ENCODE results near the gene AKAP6. TPM values are rescaled to one million over a fixed set of nuclear protein-coding genes. Genes with fewer than 3 reads are reported as not detected.
A peak's percentile ranks its signal among the peaks of the same experiment; 100 is the strongest.

Gene AKAP6
- total and polyA plus RNA-seq, 2 of the 8 experiments (the other 6 are each of a cell fraction or from before 2014, with no cell fraction given), result 0.09 to 0.89 TPM

DNA sequence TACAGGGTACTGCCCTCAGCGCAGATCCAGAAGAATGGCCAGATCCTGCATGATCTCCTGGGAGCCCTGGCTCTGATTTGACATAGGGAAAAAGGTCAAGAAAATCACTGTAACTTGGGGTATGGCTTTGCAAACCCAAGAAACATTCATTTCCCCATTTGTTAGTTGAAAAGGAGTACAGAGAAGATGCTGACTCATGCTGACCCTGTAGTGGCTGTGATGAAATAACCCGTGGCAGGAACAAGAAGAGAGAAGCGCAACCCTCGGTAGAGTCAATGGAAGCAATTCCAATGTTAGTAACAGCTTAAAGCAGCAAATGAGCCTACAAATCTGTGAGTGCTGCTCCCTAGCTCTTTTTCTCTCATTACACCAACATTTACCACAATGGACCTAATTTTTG, 328.0 kb downstream of the AKAP6 start:
- DNase-seq (ENCODE audit: low read depth in 1 of 2, low spot score in 2 of 2), result no peak
- no peaks in the 10 kb centered on the region for H3K79me1 ChIP-seq (ENCODE audit: low read depth, low read length)
- H2BK12ac ChIP-seq (ENCODE audit: low read depth, low read length), result no peak overlapping the region
- H2BK20ac ChIP-seq (ENCODE audit: low read length), result no peak overlapping the region
- CTCF ChIA-PET (ENCODE audit: partially characterized antibody), result no interaction called here
- H2BK5ac ChIP-seq (ENCODE audit: low read depth, low read length), result no peak overlapping the region
- no peak overlapping the region for H3K56ac ChIP-seq (replicated peaks; ENCODE audit: insufficient read length, low read depth, low read length)
- no peak overlapping the region for H2BK15ac ChIP-seq (ENCODE audit: low read length)
- H3K4ac ChIP-seq (replicated peaks; ENCODE audit: insufficient read length, low read depth, low read length), result no peak overlapping the region
- POLR2A ChIA-PET (ENCODE audit: partially characterized antibody), result no interaction called here
- H3K4me2 ChIP-seq (ENCODE audit: insufficient read depth in 1 of 2, low read depth in 2 of 2, low read length in 2 of 2), result no peak overlapping the region
- H2AK5ac ChIP-seq (ENCODE audit: low read depth, low read length), result no peak overlapping the region
- FAIRE-seq, result no peak
- no peaks in the 10 kb centered on the region for H3K23me2 ChIP-seq (ENCODE audit: low read depth, low read length)
- TF ChIP-seq SP1 (IDR thresholded peaks at IDR 0.05; ENCODE audit: low read depth, low read length) (no peak), MAFK (IDR thresholded peaks at IDR 0.05; ENCODE audit: low read depth, low read length) (0 out of 2 replicates have a peak, but pooled peaks have one; percentile 29), BACH1 (IDR thresholded peaks at IDR 0.05; ENCODE audit: low read length) (peak; percentile 23; the same call in 1 of the 2 replicates)
- no peak overlapping the region for H3K14ac ChIP-seq (ENCODE audit: insufficient read length)
- H3K27ac ChIP-seq (ENCODE audit: low read depth, low read length), result no peak overlapping the region
- H4K5ac ChIP-seq (ENCODE audit: insufficient read length, low read depth, low read length), result no peak overlapping the region
- no peak overlapping the region for H3K4me3 ChIP-seq (ENCODE audit: extremely low read depth in 1 of 4, insufficient read depth in 2 of 4, low read depth in 3 of 4, low read length in 4 of 4)
- WGBS, 2 experiments (ENCODE audit: extremely low coverage in 1 of 2, insufficient coverage in 1 of 2, insufficient read length in 1 of 2, insufficient replicate concordance in 2 of 2, low coverage in 1 of 2, low lambda C conversion rate in 2 of 2, missing lambda C conversion rate in 1 of 2), result 69% methylated on average over 4 of the region's 4 CpGs; no CpG with 5 or more reads in 1 of the 2 experiments
- no peaks in the 10 kb centered on the region for H4K20me1 ChIP-seq (replicated peaks in 1 of 2; ENCODE audit: control insufficient read depth in 1 of 2, insufficient read depth in 2 of 2, low read length in 2 of 2)
- H2AFZ ChIP-seq (ENCODE audit: low read length), result peak overlapping the region; percentile 95
- no peak overlapping the region for H3K23ac ChIP-seq (ENCODE audit: insufficient read length)
- no peaks in the 10 kb centered on the region for H3K9me3 ChIP-seq (ENCODE audit: insufficient read depth in 2 of 2, low read depth in 1 of 2, low read length in 1 of 2)
- H3K36me3 ChIP-seq (ENCODE audit: control insufficient read depth in 2 of 4, insufficient read depth in 4 of 4, low read length in 3 of 4), result no peaks in the 10 kb centered on the region
- no peak overlapping the region for H3K18ac ChIP-seq (ENCODE audit: extremely low read depth, low read length)
- H2BK120ac ChIP-seq (replicated peaks; ENCODE audit: low read depth, low read length), result no peak overlapping the region
- no peaks in the 10 kb centered on the region for H3K27me3 ChIP-seq (replicated peaks in 1 of 4; ENCODE audit: control insufficient read depth in 3 of 4, extremely low read depth in 1 of 4, insufficient read depth in 3 of 4, low read length in 3 of 4)
- no peaks in the 10 kb centered on the region for H3K79me2 ChIP-seq (ENCODE audit: control insufficient read depth in 1 of 2, insufficient read depth in 2 of 2, low read length in 2 of 2)
- no peak overlapping the region for H3K9ac ChIP-seq (replicated peaks in 1 of 4; ENCODE audit: extremely low read depth in 1 of 4, low read depth in 3 of 4, low read length in 3 of 4)
- no peaks in the 10 kb centered on the region for H3K4me1 ChIP-seq (replicated peaks in 1 of 4; ENCODE audit: control insufficient read depth in 3 of 4, insufficient read depth in 4 of 4, low read length in 3 of 4)
- no peak overlapping the region for H4K8ac ChIP-seq (ENCODE audit: extremely low read depth, insufficient read depth, low read length)
- no peak overlapping the region for H4K91ac ChIP-seq (replicated peaks; ENCODE audit: insufficient read length, low read length)
